GM19324 (cell line): ENCODE measurements around the gene TECPR2.
"Not testable (repeated sequence)": the region's sequence is repeated elsewhere in the genome, so short reads cannot be mapped to it uniquely, and the experiment has no call there.

Experiments used
- ATAC-seq: cut with Tn5 transposase; IDR thresholded peaks from one replicate; pipeline ENCODE4 v1.9.1; 2021; ENCODE audit warnings: mild to moderate bottlenecking, moderate library complexity; ENCODE audit not compliant: unreplicated experiment, low FRiP score

The TECPR2 gene

DNA sequence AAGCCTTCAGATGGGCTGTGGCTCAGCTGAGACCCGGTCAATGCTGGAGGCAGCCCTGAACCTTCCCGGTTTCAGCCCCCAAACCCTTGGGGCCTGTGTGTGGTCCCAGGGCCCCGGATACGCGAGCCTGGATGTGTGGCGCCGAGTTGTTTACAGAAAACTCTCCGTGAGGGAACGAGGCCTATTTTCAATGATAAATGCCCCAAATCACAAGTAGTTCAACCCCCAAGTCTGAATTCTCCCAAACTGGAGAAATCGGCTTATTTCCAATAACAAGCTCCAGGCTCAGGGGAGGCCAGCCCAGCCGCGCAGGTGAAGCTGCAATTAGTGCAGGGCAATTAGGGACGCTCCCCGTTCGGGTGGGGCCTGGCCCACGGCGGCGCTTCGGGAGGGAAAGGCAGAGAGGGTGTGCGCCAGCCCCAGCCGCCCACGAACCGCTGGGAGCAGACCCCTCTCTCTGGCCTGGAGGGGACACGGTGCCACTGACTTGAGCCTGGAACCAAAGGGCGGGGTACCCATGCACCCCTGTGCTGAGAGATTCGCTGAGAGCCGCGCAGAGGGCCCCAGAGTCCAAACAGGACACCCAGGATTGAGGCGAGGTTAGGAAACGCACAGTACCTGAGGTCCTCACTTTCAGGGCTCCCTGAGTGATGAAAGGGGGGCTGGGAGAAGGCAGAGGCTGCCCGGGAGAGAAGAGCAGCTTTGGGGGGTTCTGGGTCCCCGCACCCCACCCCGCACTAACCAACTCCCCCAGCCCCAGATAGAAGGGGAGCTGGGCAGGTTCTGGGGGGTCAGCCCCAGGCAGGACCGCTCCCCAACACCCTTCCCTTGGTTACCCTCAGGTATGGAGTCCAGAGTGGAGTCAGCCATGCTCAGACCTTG lies 161.1 kb downstream of the TECPR2 start:
- ATAC-seq, result peak; percentile 3

DNA sequence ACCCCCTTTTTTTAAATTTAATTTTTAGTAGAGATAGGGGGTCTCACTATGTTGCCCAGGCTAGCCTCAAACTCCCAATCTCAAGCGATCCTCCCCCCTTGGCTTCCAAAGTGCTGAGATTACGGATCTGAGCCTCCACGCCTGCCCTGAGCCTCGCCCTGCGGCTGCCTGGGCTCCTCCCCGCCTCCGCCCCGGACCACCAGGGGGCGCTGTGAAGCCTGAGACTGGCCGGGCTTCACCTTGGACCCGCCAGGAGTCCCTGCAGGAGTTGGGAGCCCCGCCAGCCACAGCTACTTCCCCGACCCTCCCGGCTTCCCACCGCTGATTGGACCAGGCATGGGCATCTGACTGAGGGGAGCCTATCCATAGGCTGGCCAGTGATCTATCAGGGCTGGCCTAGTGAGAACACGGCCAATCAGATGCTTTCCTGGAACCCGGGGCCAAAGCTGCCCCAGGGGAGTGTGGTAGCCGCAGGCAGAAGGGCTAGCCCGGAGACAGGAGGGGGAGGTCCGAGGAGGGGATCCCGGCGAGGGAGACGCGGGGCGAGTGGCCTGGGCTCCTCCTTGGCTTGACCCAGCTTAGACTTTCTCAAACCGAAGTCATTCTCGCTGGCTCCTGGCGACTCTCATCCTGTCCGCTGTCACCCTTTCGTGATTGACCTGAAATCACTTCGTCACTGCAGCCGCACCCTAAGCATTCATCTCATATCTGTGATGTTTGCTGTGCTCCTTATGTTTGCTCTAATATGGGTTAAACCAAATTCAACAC lies 161.9 kb downstream of the TECPR2 start:
- peak; percentile 95 for ATAC-seq

DNA sequence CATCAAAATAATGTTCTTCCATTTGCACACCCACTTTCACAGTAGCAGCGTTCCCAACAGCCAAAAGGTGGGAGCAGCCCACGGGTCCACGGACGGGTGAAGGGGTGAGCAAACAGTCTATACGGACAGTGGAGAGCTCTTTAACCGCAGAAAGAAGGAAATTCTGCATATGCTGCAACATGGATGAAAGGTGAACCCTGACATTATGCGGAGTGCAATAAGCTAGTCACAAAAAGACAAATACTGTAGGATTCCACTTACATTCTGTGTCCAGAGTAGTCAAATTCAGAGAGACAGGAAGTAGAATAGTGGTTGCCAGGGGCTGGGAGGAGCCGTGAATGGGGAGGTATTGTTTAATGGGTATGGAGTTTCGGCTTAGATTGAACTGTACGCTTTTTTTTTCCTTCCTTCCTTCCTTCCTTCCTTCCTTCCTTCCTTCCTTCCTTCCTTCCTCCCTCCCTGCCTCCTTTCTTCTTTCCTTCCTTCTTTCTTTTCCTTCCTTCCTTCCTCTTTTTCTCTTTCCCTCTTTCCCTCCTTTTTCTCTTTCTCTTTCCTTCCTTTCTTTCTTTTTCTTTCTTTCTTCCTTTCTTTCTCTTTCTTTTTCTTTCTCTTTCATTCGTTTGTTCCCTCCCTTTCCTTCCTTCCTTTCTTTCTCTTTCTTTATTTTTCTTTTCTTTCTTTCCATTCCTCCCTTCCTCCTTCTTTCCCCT lies 162.6 kb downstream of the TECPR2 start:
- no peak for ATAC-seq

DNA sequence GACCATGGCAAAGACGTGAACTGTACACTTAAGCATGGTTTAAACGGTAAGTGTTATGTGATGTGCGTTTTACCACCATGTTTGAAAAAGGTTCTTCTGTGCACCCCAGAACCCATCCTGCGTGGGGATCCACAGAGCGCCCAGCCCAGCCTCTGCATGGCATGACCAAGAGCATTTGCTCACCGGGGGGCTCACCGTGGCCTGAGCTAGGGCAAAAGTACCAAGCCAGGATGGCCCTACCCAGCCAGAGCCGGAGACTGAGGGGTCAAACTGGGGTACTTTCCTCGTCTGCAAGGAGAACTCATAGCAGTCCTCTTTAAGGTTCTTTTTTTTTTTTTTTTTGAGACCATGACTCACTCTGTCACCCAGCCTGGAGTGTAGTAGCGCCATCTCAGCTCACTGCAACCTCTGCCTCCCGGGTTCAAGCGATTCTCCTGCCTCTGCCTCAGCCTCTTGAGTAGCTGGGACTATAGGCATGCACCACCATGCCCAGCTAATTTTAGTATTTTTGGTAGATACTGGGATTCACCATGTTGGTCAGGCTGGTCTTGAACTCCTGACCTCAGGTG lies 163.3 kb downstream of the TECPR2 start:
- no peak for ATAC-seq

DNA sequence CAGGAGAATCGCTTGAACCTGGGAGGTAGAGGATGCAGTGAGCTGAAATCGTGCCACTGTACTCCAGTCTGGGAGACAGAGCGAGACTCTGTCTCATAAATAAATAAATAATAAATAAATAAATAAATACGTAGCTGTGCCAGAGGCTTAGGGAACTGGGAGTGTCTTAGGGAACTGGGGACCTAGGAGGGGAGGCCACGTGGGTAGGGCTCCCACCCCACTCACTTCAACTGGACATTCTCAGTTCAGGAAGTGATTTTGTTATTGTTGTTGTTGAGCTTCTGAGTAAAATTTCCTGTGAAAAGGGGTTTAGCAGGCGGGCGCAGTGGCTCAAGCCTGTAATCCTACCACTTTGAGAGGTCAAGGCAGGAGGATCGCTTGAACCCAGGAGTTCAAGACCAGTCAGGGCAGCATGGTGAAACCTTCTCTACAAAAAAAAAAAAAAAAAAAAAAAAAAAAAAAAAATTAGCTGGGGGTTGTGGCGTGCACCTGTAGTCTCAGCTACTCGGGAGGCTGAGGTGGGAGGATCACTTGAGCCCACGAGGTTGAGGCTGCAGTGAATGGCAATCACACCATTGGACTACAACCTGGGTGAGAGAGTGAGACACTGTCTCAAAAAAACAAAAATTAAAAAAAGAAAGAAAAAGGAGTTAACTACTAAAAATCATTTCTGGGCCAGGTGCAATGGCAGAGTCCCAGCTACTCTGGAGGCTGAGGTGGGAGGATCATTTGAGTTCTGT lies 165.9 kb downstream of the TECPR2 start:
- ATAC-seq, result no peak

DNA sequence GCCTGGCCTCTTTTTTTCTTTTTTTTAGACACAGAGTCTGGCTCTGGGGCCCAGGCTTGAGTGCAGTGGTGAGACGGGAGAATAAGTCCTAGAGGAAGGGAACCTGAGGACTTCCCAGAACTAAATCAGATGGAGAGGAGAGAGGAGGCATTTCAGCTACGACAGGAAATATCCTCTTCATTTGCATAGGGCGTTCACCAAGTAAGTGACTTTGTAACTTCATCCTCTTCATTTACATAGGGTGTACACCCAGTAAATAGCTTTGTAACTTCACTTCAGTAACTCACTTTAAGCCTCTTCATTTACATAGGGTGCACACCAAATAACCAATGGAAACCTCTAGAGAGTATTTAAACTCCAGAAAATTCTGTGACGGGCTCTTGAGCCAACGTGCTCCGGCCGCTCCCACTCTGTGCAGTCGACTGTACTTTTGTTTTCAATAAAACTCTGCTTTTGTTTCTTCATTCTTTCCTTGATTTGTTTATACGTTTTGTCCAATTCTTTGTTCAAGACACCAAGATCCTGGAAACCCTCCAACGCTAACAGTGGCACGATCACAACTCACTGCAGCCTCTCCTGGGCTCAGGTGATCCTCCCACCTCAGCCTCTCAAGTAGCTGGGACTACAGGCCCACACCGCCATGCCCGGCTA lies 168.2 kb downstream of the TECPR2 start:
- no peak for ATAC-seq

DNA sequence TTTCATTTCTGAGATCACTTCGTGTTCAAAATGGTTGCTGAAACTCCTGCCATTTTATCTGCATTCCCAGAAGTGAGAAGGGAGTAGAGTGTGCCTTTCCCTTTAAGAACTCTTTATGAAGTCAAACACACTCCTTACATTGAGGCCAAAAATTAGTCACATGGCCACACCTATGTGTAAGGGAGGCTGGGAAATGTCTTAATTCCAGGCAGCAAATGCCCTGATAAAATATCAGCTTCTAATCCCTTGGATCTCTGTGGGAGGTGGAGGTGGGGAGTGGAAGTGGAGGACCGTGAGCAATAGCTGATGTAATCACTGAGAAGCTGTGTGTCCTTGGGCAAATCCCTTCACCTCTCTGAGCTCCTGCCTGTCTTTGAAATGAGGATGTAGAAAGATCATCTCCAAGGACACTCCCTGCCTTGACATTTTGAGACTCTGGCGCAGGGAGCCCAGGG lies 169.5 kb downstream of the TECPR2 start:
- ATAC-seq, result no peak

DNA sequence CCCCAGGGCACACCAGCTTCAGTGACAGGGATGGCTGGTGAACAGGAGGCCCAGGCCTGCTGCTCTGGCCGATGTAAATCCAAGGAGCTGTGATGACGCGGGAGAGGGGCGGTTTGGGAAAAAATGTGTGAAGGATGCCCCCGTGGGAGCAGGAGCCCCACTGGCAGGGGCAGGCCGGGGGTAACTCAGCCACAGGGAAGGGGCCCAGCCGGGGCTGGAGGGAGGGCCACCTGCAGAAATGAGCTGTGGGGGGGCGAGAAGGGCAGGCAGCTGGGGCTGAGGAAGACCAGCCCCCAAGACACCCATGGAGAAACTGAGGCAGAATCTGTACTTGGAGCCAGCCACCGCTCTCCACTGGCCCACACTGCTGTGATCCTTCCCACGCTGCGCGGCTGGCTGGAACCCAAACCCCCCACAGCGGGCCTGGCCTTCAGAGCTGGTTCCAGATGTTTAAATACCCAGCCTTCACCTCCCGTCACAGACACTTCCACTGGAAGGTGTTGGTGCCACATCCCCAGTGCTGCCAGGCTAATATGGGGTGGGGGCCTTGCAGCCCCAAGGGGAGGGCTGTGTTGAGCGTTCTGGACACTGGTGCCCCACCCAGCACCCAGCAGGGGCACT lies 175.3 kb downstream of the TECPR2 start:
- no peak for ATAC-seq

DNA sequence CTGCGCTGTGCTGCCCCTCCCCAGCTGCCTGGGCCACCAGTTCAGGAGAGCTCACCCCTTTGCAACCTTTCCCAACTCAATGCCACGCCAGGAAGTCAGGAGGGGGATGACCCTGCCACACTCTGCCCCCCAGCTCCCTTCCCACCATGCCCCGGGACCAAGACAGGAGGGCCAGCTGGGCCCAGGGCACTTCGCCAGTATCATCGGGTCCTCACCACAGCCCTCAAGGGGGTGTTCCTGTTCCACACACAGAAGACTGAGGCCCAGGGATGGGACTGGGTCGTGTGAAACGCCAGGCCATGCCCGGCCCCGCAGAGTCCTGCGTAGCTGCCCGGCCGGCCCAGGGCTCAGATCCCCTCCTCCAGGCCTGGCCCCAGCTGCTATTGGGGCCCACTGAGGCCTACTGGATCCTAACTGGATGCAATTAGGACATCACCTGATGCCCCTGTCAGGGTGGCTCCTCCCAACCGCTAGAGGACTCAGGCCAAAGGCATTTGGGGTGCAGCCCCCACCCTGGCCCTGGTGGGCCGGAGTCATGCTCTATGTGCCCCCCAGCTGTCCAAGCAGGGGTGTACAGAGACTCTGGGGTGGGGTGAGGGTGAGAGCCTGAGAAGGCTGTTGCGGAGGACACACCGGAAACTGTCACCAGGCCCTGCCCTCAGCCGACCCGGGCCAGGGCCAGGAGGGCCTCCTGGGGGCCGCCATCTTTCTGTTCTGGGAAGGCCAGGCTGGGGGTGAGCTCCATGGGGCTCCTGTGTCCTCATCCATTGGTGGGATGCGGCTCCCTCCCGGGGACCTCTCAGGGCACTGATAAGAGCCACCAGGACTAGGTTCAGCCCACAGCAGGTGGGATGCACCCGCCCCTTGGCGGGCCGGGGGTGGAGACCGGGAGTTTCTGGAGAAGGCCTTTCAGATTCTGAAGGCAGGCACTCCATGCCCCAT lies 176.1 kb downstream of the TECPR2 start:
- ATAC-seq, result no peak

DNA sequence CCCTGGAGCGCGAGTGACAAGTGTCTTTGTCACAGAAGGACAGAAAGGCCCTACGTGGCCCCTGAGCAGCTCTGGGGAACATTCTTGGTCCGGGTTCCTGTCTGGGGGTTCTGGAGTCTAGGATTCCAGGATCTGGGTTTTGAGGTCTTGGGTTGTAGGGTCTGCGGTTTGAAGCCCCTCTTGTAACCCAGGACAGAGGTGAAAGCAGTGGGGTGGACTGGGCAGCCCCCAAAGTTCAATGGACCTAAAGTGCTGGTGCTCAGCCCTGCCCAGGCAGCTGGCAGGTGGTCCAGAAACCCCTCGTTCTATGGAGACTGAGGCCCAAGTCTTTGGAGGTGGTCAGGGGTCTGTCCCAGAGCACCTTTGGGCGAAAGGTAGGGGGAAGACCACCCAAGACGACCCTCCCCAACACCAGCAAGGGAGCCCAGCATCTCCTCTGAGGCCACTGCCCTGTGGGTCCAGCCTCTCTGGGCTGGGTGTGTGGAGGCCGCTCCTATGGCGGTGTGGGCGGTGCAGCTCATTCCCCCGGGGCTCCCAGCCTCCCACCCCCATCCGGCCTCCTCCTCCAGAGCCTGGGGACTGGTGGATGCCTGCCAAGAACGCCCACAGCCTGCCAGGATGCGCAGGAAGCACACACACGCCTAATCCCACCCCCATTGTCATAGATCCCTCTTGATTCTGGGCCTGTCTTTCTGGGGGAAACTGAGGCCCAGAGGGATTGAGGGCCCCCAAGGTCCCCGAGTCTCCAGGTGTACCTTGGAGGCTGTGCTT lies 177.0 kb downstream of the TECPR2 start:
- no peak for ATAC-seq

DNA sequence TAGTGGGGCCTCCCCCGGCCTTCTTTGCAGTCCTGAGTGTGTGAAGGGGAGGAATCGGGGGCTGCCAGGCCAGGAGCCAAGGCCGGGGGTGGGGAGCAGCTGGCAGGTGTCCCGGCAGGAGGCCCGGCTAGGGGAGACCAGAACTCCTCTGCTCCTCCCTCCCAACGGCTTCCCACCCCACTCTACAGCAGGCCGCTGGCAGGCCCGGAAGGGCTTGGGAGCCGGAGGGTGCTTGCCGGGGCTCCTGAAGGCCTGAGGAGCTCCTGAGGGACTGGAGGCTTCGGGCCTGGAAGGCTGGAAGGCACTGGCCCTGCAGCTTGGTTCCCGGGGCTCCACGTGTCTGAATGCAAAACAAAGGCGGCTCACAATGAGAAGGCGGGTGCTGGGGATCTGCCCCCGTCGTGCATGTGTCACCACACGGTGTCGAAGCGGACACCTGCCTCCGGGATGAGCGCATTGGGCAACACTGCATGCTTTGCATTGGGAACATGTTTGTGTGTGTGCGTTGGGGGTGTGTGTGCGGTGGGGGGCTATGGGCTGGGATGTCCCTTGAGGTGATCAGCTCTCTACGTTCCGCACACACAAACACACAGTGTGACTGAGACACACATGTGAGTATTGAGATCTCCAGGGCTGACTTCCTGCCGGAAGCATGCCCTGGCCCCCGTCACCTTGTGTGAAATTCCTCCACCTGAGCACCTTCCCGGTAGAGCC lies 177.7 kb downstream of the TECPR2 start:
- ATAC-seq, result no peak

DNA sequence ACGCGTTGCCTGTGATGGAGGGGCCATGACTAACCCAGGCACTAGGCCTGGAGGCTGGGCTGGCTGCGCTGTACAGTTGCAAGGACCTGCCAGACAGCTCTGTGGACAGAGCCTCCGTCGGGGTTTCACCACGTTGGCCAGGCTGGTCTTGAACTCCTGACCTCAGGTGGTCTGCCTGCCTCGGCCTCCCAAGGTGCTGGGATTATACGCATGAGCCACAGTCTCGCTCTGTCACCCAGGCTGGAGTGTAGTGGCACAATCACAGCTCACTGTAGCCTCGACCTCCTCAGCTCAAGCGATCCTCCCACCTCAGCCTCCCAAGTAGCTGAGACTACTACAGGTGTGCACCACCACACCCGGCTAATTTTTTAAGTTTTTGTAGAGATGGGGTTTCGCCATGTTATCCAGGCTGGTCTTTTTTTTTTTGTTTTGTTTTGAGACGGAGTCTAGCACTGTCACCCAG lies 178.3 kb downstream of the TECPR2 start:
- not testable (repeated sequence) for ATAC-seq

DNA sequence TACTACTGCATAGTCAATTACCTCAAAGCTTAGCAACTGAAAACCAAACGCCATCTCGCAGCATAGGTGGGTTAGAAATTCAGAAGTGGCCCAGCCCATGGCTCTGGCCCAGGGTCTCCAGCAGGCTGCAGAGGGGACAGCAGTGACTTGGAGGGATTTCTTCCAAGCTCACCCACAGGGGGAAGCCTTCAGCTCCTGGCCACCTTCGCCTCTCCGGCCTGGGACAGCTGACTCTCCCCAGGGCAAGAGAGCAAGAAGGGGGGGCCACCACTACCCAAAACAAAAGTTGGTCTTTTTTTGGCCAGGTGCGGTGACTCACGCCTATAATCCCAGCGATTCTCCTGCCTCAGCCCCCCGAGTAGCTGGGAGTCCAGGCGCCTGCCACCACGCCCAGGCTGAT lies 179.0 kb downstream of the TECPR2 start:
- ATAC-seq, result no peak

DNA sequence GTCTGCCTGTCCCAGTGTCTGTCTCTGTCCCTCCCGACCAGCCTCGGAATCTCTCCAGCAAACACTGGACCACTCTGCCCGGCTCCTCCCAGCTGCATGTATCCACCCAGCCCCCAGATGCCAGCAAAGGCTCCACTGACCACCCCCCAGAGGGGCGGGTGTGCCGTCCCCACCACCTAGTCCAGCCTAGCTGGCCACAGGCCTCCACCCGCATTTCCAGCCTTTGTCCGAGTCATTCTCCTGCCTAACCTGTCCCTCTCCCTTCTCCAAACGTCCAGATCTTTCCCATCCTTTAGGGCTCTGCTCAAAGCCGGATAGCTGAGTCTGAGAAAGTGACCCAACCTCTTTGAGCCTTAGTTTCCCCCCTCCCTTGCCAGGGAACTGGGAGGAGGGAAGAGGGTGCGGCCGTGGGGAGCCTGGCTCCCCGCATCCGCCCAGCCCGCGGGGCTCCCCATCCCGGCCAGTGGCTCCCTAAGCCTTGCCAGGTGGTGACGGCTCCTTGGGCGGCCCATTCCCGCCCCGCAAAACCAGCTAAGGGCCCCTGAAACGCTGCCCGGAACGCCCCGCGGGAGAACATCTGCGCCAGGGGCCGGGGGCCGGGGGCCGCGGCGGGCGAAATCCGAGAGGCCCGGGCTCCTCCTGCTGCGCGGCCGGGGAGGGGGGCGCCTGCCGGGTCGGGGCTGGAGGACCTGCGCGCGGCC lies 181.5 kb downstream of the TECPR2 start:
- ATAC-seq, result no peak

DNA sequence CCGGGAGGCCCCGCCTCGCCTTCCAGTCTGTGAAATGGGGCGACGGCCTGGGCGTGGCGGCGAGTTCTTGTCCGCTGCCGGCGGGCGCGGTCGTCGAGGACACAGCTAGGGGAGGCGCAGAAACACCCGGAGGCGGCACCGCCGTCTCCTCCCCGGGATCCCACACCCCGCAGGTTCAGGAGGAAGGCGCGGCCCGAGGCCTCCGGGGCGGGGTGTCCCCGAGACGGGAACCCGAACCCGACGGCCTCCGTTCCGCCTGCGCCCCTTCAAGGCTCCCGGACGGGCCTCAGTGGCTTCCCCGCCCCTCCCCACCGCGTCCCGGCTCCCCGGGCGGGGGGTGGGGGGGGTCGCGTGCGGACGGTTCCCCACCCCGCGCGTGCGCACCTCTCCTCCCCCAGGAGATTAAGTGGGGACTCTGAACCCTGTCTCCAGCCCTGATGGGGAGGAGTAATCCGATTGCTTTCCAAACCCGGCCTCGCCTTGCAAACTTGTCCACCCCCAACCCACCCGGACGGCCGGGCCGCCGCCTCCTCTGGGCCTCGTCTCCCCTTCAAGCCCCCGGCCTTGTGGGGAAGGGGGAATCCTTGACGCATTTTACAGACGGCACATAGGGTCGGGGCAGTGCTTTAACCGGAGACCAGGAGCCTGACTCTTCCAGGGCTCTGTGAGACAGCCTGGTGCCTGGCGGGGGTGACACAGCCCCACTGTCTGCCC lies 182.2 kb downstream of the TECPR2 start:
- no peak for ATAC-seq
